Measurements from ENCODE around the gene P4HTM.
A peak's percentile ranks its signal among the peaks of the same experiment; 100 is the strongest.

The P4HTM gene

GRCh38 chr3:49026536-49026935 is 36.5 kb downstream of the P4HTM start:
- peaks cover 54% of the 10 kb centered on the region for H3K36me3 ChIP-seq (ENCODE audit: insufficient read depth, low read length)
- no peaks in the 10 kb centered on the region for H3K9me3 ChIP-seq (ENCODE audit: low read length)
- no peaks in the 10 kb centered on the region for H3K27me3 ChIP-seq (ENCODE audit: insufficient read depth, low read length)
- H2AFZ ChIP-seq (ENCODE audit: low read depth, low read length): no peak overlapping the region
- peaks cover 28% of the 10 kb centered on the region for H3K4me1 ChIP-seq (ENCODE audit: insufficient read depth, low read length)
- H3K4me3 ChIP-seq (ENCODE audit: low read length): no peak overlapping the region

GRCh38 chr3:49027634-49028033 is 37.6 kb downstream of the P4HTM start:
- H3K36me3 ChIP-seq (ENCODE audit: insufficient read depth, low read length): peaks cover 65% of the 10 kb centered on the region
- no peak overlapping the region for H3K4me3 ChIP-seq (ENCODE audit: low read length)
- H2AFZ ChIP-seq (ENCODE audit: low read depth, low read length): no peak overlapping the region

GRCh38 chr3:49028298-49028672 is 38.2 kb downstream of the P4HTM start:
- H3K36me3 ChIP-seq (ENCODE audit: insufficient read depth, low read length): peaks cover 67% of the 10 kb centered on the region
- no peaks in the 10 kb centered on the region for H3K9me3 ChIP-seq (ENCODE audit: low read length)
- H3K27me3 ChIP-seq (ENCODE audit: insufficient read depth, low read length): no peaks in the 10 kb centered on the region
- peaks cover 19% of the 10 kb centered on the region for H3K4me1 ChIP-seq (ENCODE audit: insufficient read depth, low read length)
- peak overlapping the region; percentile 63 for H3K4me3 ChIP-seq (ENCODE audit: low read length)
- no peak overlapping the region for H2AFZ ChIP-seq (ENCODE audit: low read depth, low read length)

More at GRCh38 chr3:49027634-49028033, 37.6 kb downstream of the P4HTM start:
- Histone ChIP-seq H3K4me1 (ENCODE audit: insufficient read depth, low read length) (peaks cover 25% of the 10 kb centered on the region), H3K27me3 (ENCODE audit: insufficient read depth, low read length) (no peaks in the 10 kb centered on the region), H3K9me3 (ENCODE audit: low read length) (no peaks in the 10 kb centered on the region)

- Histone ChIP-seq H3K4me1 (ENCODE audit: insufficient read depth, low read length) (peaks cover 19% of the 10 kb centered on the region), H3K27me3 (ENCODE audit: insufficient read depth, low read length) (no peaks in the 10 kb centered on the region), H3K9me3 (ENCODE audit: low read length) (no peaks in the 10 kb centered on the region), H3K36me3 (ENCODE audit: insufficient read depth, low read length) (peaks cover 66% of the 10 kb centered on the region), H2AFZ (ENCODE audit: low read depth, low read length) (no peak within 1 kb of the TSS), H3K4me3 (ENCODE audit: low read length) (peak within 1 kb of the TSS; percentile 63)
Observed at GRCh38 chr3:49028673-49029562, 38.9 kb downstream of the P4HTM start, which contains the start of gene IMPDH2. Gene IMPDH2 (minus strand): TSS chr3:49029398. CDS start chr3:49029350, 48 bp downstream.

- H3K27me3 ChIP-seq (ENCODE audit: insufficient read depth, low read length): no peaks in the 10 kb centered on the region
- no peaks in the 10 kb centered on the region for H3K9me3 ChIP-seq (ENCODE audit: low read length)
- peak overlapping the region; percentile 63 for H3K4me3 ChIP-seq (ENCODE audit: low read length)
- H2AFZ ChIP-seq (ENCODE audit: low read depth, low read length): no peak overlapping the region
- peaks cover 66% of the 10 kb centered on the region for H3K36me3 ChIP-seq (ENCODE audit: insufficient read depth, low read length)
- H3K4me1 ChIP-seq (ENCODE audit: insufficient read depth, low read length): peaks cover 19% of the 10 kb centered on the region
Observed at GRCh38 chr3:49029563-49029884, 39.5 kb downstream of the P4HTM start.

GRCh38 chr3:49030321-49030720 is 40.3 kb downstream of the P4HTM start:
- H3K36me3 ChIP-seq (ENCODE audit: insufficient read depth, low read length): peaks cover 66% of the 10 kb centered on the region

GRCh38 chr3:49032646-49033304 is 42.7 kb downstream of the P4HTM start:
- no peaks in the 10 kb centered on the region for H3K27me3 ChIP-seq (ENCODE audit: insufficient read depth, low read length)
- H3K4me3 ChIP-seq (ENCODE audit: low read length): no peak overlapping the region
- H3K36me3 ChIP-seq (ENCODE audit: insufficient read depth, low read length): peaks cover 56% of the 10 kb centered on the region
- H2AFZ ChIP-seq (ENCODE audit: low read depth, low read length): no peak overlapping the region
- H3K4me1 ChIP-seq (ENCODE audit: insufficient read depth, low read length): peaks cover 19% of the 10 kb centered on the region
- no peaks in the 10 kb centered on the region for H3K9me3 ChIP-seq (ENCODE audit: low read length)

More at GRCh38 chr3:49030321-49030720, 40.3 kb downstream of the P4HTM start:
- Histone ChIP-seq H3K27me3 (ENCODE audit: insufficient read depth, low read length) (no peaks in the 10 kb centered on the region), H3K4me1 (ENCODE audit: insufficient read depth, low read length) (peaks cover 19% of the 10 kb centered on the region), H3K9me3 (ENCODE audit: low read length) (no peaks in the 10 kb centered on the region), H3K4me3 (ENCODE audit: low read length) (no peak overlapping the region), H2AFZ (ENCODE audit: low read depth, low read length) (no peak overlapping the region)

- Histone ChIP-seq H3K4me1 (ENCODE audit: insufficient read depth, low read length) (peaks cover 3% of the 10 kb centered on the region), H3K27me3 (ENCODE audit: insufficient read depth, low read length) (no peaks in the 10 kb centered on the region), H3K36me3 (ENCODE audit: insufficient read depth, low read length) (peaks cover 59% of the 10 kb centered on the region), H3K4me3 (ENCODE audit: low read length) (no peak overlapping the region), H3K9me3 (ENCODE audit: low read length) (no peaks in the 10 kb centered on the region), H2AFZ (ENCODE audit: low read depth, low read length) (no peak overlapping the region)
Observed at GRCh38 chr3:49034650-49035049, 44.6 kb downstream of the P4HTM start.

GRCh38 chr3:49035281-49035680 is 45.2 kb downstream of the P4HTM start:
- Histone ChIP-seq H2AFZ (ENCODE audit: low read depth, low read length) (no peak overlapping the region), H3K9me3 (ENCODE audit: low read length) (no peaks in the 10 kb centered on the region), H3K27me3 (ENCODE audit: insufficient read depth, low read length) (no peaks in the 10 kb centered on the region), H3K36me3 (ENCODE audit: insufficient read depth, low read length) (peaks cover 60% of the 10 kb centered on the region), H3K4me3 (ENCODE audit: low read length) (no peak overlapping the region), H3K4me1 (ENCODE audit: insufficient read depth, low read length) (no peaks in the 10 kb centered on the region)

- H3K27me3 ChIP-seq (ENCODE audit: insufficient read depth, low read length): no peaks in the 10 kb centered on the region
- no peak overlapping the region for H3K4me3 ChIP-seq (ENCODE audit: low read length)
- H3K36me3 ChIP-seq (ENCODE audit: insufficient read depth, low read length): peaks cover 60% of the 10 kb centered on the region
- H3K9me3 ChIP-seq (ENCODE audit: low read length): no peaks in the 10 kb centered on the region
- no peak overlapping the region for H2AFZ ChIP-seq (ENCODE audit: low read depth, low read length)
- no peaks in the 10 kb centered on the region for H3K4me1 ChIP-seq (ENCODE audit: insufficient read depth, low read length)
Observed at GRCh38 chr3:49053543-49053942, 63.5 kb downstream of the P4HTM start.

- Histone ChIP-seq H3K4me1 (ENCODE audit: insufficient read depth, low read length) (no peaks in the 10 kb centered on the region), H3K36me3 (ENCODE audit: insufficient read depth, low read length) (peaks cover 62% of the 10 kb centered on the region), H2AFZ (ENCODE audit: low read depth, low read length) (no peak overlapping the region), H3K9me3 (ENCODE audit: low read length) (no peaks in the 10 kb centered on the region), H3K4me3 (ENCODE audit: low read length) (no peak overlapping the region), H3K27me3 (ENCODE audit: insufficient read depth, low read length) (no peaks in the 10 kb centered on the region)
Observed at GRCh38 chr3:49054344-49054862, 64.4 kb downstream of the P4HTM start.

All from neuron (in vitro differentiated cells).